PFSK-1 (cell line): ENCODE measurements around the gene ADAM17.

ENCODE experiments used
- FOXP2 ChIP-seq: optimal IDR thresholded peaks from 2 replicates; pipeline ENCODE3; 2011; ENCODE audit warnings: borderline replicate concordance, control low read depth, inconsistent platforms; ENCODE audit not compliant: insufficient read depth; ENCODE audit errors: extremely low read length, extremely low read depth
- POLR2AphosphoS5 ChIP-seq: IDR thresholded peaks from 2 replicates; pipeline ENCODE4 v1.6.1; 2012; ENCODE audit warnings: low read depth, mild to moderate bottlenecking, control low read depth, low read length, moderate library complexity
- REST ChIP-seq, 2 experiments: IDR thresholded peaks; 2 replicates each; pipeline versions ENCODE4 v1.6.1 to v1.8.0; 2011 to 2012; ENCODE audit warnings: low read depth in 2 of 2, low read length in 2 of 2, control low read depth in 1 of 2, inconsistent platforms in 1 of 2, mild to moderate bottlenecking in 1 of 2, moderate library complexity in 1 of 2; ENCODE audit not compliant: insufficient read depth in 1 of 2
- SIN3A ChIP-seq: IDR thresholded peaks from 2 replicates; pipeline ENCODE4 v1.6.1; 2012; ENCODE audit warnings: mild to moderate bottlenecking, low read length, moderate library complexity, borderline replicate concordance; ENCODE audit not compliant: insufficient read depth
- TAF1 ChIP-seq: IDR thresholded peaks from 2 replicates; pipeline ENCODE4 v1.6.1; 2012; ENCODE audit warnings: low read length, control low read depth, borderline replicate concordance; ENCODE audit not compliant: insufficient read depth

ADAM17 gene

GRCh38 chr2:9473985-9474360 is 81.7 kb downstream of the ADAM17 start:
- TF ChIP-seq SIN3A, result no peak
- TF ChIP-seq REST (IDR thresholded peaks at IDR 0.05; ENCODE audit: insufficient read depth in 1 of 2, low read depth in 2 of 2, low read length in 2 of 2), result no peak
- TF ChIP-seq TAF1, result no peak
- TF ChIP-seq POLR2AphosphoS5, result no peak

DNA sequence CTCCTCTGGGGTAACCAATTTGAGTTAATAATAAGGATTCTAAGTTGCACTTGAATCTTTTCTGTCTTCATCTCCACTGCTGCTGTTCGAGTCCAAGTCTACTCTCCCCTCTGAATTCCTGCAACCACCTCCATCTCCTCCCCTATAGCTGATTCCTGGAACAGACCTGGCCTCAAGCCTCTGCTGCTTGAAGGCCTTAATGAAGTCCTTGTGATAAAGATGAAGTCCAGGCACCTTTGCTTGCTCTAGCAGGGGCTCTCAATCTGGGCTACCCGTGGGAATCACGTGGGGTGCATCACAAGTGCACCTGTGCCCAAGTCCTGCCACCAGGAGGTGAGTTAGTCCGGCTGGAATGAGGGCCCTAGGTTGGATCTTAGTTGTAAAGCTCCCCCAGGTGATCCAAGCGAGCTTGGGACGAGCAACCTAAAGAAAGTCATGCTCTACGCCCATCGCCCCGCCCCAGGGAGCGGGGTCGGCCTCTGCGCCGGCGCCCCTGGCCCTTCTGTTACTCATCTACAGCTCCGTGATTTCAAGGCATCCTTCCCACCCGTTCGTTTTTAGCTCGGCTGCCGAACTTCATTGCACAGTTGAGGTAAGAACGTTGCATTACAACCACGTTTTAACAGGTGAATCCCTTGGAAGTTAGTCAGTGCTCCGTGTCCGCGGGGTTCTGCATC is 82.2 kb downstream of the ADAM17 start:
- TF ChIP-seq SIN3A (no peak), REST (IDR thresholded peaks at IDR 0.05; ENCODE audit: insufficient read depth in 1 of 2, low read depth in 2 of 2, low read length in 2 of 2) (no peak), POLR2AphosphoS5 (no peak), TAF1 (no peak), FOXP2 (no peak)

- TF ChIP-seq REST (IDR thresholded peaks at IDR 0.05; ENCODE audit: insufficient read depth in 1 of 2, low read depth in 2 of 2, low read length in 2 of 2) (no peak), POLR2AphosphoS5 (no peak), TAF1 (no peak), FOXP2 (no peak), SIN3A (no peak)
Observed at GRCh38 chr2:9472511-9472910, 83.1 kb downstream of the ADAM17 start.

DNA sequence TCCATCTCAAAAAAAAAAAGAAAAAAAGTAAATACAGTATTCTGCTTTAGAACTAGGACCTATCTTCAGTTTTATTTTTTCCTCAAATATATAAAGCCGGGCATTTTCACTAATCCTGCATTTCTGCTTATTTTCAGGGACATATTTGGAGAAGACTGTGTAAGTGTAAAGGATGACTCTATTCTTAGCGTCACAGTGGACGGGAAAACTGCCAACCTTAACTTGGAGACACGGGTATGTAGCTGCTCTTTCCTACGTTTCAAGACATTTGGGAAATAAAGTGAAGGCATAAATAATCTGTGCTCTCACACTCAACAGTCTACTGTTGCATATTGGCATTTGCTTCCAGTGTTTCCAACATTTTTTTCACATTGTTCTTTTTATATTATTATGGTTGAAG is 84.4 kb downstream of the ADAM17 start:
- no peak for TF ChIP-seq TAF1
- TF ChIP-seq FOXP2, result no peak
- no peak for TF ChIP-seq REST (IDR thresholded peaks at IDR 0.05; ENCODE audit: insufficient read depth in 1 of 2, low read depth in 2 of 2, low read length in 2 of 2)
- no peak for TF ChIP-seq SIN3A
- no peak for TF ChIP-seq POLR2AphosphoS5

DNA sequence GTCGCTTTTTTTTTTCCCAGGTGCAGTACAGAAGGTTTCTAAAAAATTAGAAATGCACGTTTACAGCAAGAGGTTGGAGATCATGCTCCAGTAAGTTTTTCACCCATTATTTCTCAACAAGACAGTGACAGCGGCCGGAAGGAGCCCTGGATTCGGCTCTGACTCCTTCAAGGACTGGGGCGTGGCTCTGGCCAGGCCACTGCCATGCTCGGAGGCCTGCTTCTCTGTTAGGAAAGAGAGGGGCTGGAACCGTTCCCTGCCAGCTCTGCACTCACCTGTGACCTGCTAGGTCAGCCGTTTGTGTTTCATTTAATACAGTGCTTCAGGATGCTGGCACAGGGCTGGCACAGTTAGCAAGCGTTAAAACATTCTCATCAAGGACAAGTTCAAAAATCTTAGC is 87.9 kb downstream of the ADAM17 start:
- TF ChIP-seq TAF1, result no peak
- no peak for TF ChIP-seq REST (IDR thresholded peaks at IDR 0.05; ENCODE audit: insufficient read depth in 1 of 2, low read depth in 2 of 2, low read length in 2 of 2)
- no peak for TF ChIP-seq POLR2AphosphoS5
- TF ChIP-seq FOXP2, result no peak
- TF ChIP-seq SIN3A, result no peak
